ENCODE measurements around the gene MARCHF11.

MARCHF11 gene, protein sequence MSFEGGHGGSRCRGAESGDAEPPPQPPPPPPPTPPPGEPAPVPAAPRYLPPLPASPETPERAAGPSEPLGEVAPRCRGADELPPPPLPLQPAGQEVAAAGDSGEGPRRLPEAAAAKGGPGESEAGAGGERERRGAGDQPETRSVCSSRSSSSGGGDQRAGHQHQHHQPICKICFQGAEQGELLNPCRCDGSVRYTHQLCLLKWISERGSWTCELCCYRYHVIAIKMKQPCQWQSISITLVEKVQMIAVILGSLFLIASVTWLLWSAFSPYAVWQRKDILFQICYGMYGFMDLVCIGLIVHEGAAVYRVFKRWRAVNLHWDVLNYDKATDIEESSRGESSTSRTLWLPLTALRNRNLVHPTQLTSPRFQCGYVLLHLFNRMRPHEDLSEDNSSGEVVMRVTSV

DNA sequence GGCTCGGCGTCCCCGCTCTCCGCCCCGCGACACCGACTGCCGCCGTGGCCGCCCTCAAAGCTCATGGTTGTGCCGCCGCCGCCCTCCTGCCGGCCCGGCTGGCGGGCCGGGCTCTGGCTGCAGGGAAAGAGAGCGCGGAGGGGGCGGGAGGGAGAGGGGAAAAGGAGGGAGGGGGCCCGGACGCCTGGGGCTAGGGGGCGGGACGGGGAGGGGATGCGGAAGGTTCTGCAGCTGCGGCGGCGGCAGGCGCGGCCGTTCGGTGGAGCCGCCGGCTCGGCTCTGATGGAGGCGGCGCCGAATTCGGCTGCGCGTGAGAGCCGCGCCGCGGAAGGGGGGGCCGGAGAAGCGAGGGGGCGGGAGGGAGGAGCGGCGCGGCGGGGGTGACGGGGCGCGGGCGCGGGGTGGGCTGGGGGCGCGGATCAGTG, at the start of gene MARCHF11:
TSS of gene MARCHF11 (minus strand) at position 281 of the 425 bp plus-strand sequence. CDS start at position 65, 216 bp downstream.
- DNase-seq = no peak

DNA sequence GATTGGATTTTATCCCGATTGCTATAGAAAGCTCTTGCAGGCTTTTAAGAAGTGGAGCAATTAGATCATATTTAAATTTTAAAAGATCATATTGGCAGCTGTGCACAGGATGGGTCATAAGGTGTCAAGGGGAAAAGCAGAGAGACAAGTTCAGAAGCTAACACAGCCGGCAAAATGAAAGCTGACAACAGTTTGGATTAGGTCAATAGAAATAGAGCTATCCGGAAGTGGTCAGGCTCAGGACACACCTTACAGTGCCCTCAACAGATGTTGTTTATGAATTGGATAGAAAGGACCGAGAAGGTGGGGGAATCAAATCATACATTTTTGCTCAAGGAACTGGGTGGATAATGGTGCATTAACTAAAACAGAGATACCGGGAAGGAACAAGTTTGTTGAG, 46.3 kb upstream of the MARCHF11 start:
- no peak for DNase-seq

DNA sequence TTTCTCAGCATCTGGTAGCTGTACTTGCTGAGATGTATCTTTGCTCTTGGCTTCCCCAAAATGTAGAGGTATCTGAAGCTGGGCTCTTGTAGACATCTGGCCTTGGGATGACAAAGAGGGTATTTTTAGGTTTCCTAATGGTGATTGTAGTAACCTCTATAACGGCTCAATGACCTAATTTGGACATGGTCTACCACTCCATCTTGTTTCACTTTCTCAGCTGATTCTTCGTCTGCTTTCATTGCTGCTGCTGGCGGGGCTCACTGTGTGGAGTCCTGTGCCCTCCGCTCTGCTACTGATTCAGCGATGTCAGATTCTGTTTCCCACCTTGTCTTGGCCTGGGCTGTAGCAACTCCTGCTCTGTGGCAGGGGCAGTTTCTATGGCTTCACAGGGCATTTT, 12.7 kb upstream of the MARCHF11 start:
- DNase-seq = no peak

DNA sequence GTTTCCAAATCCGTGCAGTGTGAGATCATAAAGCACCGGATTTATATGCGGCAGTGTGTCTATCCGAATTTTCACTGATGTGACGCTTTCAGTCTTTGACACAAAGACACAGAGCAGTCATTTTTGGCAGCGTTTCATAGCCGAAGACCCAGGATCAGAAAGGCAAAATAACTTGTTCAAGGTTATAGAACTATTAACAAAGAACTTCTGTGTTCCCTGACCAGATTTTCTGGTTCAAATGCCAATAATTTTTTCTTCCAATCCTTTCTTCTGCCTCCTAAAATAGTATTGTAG, 1.1 kb upstream of the MARCHF11 start:
- DNase-seq = no peak

DNA sequence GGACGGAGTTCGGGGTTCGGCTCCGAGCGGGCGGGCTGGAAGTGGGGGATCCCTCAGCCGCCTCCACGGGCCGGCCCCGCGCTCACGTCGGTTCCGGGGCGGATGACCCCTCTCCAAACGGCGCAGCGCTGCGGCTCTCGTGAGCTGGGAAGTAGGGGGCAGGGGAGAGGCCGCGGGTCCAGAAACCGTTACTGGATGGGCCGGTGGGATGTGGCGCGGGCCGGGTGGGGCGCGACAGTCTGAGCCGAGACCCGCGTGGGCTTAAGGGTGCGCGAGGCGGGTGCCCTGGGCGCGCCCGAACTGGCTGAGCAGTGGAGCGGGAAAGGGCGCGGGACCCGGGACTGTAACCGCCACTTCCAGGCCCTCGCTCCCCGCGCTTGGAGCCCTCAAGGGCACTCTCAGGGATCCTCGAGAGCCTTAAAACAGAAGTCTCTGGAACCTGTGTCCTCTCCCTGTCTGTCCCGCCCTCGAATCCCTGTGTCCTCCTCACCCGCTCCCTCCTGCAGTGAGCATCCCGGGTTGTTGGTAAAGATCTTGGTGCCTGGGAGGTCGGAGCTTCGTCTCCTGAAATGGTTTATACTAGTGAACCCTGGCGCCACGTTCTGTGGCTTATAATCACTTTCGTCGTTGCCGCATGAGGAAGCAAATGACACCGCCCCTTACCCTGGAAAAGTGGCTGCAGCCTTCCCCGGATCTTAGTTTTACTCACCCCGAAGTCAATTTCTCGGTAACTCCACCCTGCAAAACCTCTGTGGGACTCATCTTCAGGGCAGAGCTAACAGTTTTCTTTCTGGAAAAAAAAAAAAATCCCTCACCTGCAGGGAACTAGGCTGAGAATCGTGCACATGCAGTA, 571 bp upstream of the MARCHF11 start:
- no peak for DNase-seq

DNA sequence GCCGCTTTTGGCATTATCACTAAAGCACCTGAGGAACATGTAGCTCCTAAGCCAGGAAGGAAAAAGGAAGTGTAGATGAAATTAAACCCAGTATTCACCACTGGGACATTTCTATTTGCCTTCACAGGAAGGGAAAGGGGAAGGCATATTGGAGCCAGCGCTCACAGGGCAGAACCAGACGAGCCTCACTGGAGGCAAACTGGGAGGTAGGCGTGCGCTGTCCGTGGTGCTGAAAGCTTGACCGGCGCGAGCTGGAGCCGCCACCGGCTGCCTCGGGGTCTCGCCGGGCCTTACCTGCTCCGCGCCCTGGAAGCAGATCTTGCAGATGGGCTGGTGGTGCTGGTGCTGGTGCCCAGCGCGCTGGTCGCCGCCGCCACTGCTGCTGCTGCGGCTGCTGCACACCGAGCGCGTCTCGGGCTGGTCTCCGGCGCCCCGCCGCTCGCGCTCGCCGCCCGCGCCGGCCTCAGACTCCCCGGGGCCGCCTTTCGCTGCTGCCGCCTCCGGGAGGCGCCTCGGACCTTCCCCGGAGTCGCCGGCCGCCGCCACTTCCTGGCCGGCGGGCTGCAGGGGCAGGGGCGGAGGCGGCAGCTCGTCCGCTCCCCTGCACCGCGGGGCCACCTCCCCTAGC, 732 bp downstream of the MARCHF11 start:
- peak in 1 of 2 experiments; percentile 22 for DNase-seq

DNA sequence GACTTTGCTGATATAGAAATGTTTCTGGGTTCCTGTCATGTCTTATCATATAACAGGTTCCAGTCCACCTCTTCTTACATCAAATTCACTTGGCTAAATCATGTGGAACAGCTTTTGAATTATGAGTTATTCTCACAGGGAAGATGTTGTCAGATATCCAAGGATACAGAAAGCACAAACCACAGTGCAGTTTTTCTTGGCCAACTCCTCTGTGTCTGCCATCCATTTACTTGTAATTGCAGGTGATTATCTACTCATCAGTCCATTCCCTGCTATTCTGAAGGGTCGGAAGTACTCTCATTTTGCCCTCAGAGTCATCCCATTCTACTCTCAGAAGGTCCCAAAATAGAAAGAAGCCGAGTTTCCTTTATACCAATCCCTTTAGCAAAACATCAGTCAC, 10.0 kb downstream of the MARCHF11 start:
- no peak for DNase-seq

DNA sequence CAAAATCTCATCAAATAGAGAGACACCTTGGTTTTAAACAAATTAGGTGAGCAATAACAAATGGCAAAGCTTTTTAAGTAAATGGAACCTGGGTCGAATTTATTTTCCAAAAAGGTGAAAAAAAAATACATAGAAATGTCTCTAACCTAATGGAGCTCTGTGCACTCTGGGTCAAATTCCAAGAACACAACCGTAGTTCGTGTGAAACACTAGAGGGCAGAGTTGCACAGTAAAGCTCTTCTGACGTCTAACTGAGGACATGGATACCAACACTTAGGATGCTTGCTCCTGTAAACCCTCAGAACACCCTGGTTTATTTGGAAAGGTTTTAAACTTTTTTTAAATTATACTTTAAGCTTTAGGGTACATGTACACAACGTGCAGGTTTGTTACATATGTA, 18.9 kb downstream of the MARCHF11 start:
- DNase-seq = no peak

DNA sequence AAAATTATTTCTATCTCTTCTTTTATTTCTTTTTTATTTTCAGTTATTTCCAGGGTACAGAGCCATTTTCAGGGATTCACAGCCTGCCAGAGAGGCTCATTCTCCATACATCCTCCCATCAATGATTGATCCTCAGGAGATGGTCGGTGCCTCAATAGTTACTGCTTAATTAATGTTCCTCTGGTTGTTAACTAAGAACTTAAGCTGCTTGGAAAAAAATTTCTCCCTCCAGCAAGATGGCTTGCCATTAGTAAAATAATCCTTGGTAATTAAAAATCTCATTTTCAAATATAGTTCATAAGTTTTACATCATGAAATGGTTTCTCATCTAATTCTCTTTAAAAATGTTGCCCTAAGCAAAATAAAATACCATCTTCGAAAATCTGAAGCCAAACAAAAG, 20.0 kb downstream of the MARCHF11 start:
- DNase-seq = no peak

DNA sequence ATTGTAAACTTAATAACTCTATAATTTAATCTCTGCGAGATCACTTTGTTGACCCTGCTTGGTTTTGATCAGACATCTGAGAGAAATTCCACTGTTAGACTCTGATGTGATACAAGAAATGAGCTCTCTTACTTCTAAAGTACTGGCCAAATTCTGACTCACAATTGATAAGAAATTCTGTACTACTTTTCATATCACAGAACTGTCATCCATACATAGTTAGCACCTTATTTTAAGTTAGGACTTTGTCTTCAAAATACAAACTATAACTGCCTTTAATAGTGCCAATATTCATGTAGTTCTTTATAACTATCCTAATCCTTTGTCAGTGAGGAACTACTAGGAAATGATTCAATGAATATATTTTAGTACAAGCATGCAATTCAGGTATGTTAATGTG, 23.4 kb downstream of the MARCHF11 start:
- DNase-seq = no peak

DNA sequence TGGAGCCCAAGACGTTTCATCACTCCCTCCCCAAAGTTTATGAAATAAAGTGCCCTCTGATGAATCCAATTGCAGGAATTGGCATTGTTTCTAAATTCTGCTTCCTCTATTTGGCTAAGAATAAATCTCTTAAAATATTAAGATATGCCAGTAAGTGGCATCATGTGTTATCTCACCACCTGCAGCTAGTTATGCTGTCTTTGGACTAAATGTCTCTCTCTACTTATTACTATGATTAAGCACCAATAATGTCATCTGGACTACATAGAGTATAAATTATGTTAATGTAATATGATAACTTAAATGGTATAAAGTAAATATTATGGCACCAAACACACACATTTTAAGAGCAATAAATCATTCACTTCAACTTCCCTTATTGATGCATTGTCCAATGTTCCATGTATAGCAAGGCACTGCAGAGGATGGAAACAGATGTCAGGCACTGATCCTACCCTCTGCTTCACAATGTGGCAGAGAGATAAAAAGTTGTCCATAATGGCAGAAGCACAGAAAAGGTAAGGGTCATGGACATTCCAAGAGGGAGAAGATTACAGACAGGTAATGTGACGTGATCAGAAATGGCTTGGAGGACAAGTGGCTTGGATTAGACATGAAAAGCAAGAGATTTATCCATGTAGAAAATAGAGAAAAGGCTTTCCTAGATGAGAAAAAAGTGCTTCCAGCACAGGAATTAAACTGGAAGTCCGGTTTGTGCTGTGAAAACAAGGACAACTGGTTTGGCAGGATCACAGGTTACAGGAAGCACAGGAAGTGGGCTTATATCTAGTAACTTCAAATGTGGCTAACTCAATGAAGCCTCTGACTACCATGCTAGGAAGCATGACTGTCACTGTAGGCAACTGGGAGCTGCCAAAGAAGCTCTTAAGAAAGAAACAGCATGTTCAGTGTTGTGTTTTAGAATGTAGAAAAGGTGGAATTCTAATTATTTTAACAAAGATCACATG, 26.7 kb downstream of the MARCHF11 start:
- DNase-seq = no peak

DNA sequence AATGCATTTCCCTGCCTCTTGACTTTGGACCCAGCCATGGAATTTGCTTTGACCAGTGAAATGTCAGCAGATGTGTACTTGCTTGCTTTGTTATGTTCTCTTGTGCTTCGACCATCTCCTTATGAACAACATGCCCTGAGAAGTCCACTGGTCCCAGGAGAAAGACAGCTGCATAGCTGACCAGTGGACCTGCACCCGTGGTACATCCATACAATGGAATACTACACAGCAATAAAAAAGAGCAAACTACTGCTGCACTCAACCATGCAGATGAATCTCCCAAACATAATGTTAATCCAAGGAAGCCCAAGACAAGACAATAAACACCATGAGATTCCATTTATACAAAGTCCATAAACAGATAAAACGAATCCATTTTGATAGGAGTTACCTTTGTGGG, 30.0 kb downstream of the MARCHF11 start:
- no peak for DNase-seq

DNA sequence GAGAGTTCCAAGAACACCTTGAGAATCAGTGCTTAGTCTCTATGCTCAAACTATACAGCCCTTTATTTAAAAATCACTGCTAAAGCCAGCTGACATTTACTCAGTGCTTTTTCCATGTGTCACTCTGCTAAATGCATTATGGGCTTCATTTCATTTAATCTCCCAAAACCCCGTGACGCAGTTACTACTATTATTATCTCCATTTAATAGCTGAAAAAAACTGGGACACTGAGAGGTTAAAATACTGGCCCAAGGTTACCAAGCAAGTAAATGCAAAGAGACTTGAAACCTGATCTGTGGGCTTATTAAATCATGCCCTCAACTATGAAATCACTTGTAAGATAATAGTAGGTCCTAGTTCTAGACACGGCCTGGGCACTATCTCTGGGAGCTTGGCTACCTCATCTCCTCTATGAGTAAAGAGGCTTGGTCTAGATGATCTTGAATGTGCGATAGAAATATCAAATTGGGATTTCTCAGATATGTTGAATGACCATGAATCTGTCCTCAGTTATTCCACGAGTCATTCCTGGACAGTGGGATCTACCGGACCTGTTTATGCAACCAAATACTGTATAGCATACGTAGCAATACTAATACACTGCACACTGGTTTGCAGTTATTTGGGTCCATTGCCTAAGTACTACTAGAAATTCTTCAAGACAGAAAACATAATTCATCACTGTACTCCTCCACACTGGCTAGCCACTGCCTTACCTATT, 32.3 kb downstream of the MARCHF11 start:
- DNase-seq = no peak

DNA sequence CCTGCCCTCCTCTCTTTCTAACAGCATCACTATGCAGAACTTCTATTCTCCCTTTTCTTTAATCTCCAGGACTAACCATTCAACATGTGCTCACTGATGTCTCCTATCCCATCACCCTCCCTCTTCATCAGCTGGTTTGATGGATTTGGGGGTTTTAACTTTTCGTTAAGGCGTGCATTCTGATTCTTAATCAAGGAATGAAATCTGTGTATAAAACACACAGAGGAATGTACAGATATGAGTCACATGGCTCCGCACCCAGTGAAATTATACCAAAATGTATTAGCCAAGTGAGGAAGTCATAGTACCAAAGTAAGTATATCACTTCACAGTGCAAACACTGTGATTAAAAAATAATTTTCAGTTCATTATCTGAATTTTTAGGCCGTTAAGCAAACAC, 35.2 kb downstream of the MARCHF11 start:
- no peak for DNase-seq

DNA sequence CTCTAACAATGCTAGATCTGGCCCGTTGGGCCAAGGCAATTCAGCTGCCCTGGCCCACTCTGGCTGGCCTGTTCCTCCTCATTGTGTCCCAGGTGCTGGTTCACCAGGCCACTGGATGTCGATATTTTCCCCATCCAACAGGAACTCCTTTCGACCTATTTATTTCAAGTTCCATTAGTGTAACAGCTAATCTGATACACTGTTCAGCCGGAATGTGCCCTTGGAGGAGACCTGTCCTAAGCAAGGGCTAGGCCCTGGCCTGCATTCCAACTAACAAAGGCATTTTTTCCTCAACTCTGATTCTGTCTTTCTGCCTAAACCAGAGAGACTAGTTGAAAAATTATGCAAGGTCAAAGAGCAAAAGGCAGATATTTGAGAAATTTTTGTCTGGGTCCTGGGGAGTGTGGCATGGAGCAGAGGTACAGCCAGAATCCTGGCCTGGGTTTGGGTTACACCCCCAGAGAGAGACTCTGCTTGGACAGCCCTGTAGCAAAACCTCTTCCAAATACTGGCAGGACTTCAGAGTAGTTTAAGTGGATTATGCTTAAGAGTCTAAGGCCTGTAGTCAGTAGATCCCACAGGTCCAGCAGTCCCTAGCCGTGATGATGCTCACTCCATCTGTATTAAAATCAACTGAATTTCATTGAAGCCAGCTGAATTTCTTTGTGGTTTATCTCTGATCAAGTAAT, 36.1 kb downstream of the MARCHF11 start:
- no peak for DNase-seq

DNA sequence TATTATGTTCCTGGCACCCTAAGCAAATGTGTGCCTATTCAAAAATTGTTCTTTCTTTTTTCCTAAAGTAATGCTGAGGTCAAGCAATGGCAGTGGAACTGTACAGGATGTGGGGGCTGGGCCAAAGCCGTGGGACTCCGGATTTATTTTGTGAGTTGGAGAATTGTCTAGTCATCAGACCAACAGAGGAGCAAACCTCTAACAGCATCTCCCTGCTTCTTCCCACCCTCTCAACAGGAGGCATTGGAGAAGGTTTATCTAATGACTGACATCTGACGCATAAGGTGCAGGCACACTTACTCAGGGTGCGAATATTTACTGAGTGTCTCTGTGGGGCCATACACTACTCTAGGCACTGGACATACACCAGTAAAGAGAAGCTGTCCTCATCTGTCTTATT, 38.6 kb downstream of the MARCHF11 start:
- no peak for DNase-seq

DNA sequence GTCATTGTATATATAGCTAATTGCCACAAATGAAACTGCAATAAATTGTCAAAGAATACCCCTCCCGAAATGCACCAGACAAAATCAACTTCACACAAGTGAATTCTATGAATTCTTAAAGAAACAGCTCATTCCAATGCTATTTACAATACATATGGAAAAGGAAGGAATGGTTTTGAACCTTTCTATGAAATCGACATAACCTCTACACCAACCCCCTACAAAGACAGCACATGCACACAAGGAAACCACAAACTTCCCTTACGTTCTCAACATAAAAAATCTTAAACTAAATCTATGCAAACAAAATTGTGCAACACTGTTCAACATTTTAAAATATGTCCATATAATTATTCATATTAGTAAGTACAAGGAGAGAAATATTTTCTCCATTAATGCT, 39.2 kb downstream of the MARCHF11 start:
- no peak for DNase-seq

DNA sequence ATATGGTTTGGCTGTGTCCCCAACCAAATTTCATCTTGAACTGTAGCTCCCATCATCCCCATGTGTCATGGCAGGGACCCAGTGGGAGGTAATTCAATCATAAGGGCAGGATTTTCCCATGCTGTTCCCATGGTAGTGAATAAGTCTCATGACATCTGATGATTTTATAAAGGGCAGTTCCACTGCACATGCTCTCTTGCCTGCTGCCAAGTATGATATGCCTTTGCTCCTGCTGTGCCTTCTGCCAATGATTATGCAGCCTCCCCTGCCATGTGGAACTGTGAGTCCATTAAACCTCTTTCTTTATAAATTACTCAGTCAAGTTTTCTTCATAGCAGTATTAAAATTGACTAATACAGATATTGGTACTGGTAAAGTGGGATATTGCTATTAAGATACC, 42.4 kb downstream of the MARCHF11 start:
- DNase-seq = no peak

DNA sequence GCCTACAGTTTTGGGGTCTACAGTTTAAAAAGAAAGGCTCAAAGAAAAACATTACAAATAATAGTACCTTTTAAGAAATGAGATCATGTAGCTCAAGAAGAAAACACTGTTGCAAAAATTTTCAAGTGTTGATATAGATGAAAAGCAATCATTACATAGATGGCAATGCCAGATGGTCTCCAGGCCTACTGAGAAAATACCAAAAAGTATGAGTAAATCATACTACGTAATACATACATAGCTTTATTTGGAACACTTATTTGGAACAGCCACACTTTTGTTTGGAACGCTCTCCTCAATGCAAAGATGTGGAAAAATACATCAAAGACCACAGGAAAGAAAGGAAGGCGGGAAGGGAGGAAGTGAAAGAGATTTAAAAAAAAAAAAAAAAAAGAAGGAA, 44.1 kb downstream of the MARCHF11 start:
- DNase-seq = no peak

DNA sequence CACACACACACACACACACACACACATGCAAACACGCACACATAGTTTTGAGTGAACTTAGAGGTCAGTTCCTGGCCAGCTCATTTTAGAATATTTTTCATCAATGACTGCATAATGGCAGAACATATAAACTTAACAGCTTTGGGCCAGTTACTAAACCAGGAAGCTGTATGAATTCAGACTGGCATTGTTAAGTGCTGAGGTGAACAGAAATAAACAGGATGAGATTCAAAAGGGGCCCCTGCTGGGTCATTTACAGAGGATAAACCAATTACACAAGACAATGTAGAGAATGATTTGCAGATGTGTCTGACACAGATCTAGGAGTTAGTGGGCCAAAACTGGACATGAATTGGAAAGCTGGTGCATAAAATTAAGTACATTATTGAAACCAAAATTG, 44.6 kb downstream of the MARCHF11 start:
- DNase-seq = no peak

DNA sequence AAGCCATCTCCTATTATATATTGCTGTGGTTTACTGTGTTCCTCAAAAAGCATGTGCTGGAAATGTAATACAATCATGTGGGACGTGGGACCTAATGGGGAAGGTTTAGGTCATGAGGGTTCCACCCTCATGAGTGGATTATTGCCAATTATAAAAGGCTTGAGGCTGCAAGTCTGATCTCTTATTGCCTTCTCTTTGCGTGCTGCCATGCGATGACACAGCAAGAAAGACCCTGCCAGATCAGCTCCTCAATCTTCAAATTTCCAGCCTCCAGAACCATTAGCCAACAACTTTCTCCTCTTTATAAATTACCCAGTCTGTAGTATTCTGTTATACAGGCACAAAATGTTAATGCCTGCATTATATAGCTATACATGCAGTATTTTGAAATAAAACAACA, 45.4 kb downstream of the MARCHF11 start:
- no peak for DNase-seq
